ENCODE measurements around the gene KCP.

The KCP gene

GRCh38 chr7:128844777-128845311 lies 65.7 kb downstream of the KCP start:
- Histone ChIP-seq H3K9me3 (ENCODE audit: control insufficient read depth in 1 of 2, low read length in 2 of 2) (no peaks in the 10 kb centered on the region), H3K4me1 (ENCODE audit: control insufficient read depth in 1 of 2, insufficient read depth in 2 of 2, low read length in 2 of 2) (no peaks in the 10 kb centered on the region), H3K9ac (ENCODE audit: low read depth in 1 of 2, low read length in 2 of 2) (no peak overlapping the region), H3K36me3 (ENCODE audit: control insufficient read depth in 1 of 2, insufficient read depth in 2 of 2, low read length in 2 of 2) (no peaks in the 10 kb centered on the region), H3K4me3 (ENCODE audit: low read depth in 1 of 2, low read length in 2 of 2) (no peak overlapping the region), H3K27me3 (ENCODE audit: control insufficient read depth in 1 of 2, insufficient read depth in 2 of 2, low read length in 2 of 2) (no peaks in the 10 kb centered on the region), H3K27ac (ENCODE audit: low read depth, low read length) (no peak overlapping the region)

GRCh38 chr7:128843938-128844621 lies 66.4 kb downstream of the KCP start:
- no peak overlapping the region for H3K27ac ChIP-seq (ENCODE audit: low read depth, low read length)
- no peaks in the 10 kb centered on the region for H3K4me1 ChIP-seq (ENCODE audit: control insufficient read depth in 1 of 2, insufficient read depth in 2 of 2, low read length in 2 of 2)
- H3K4me3 ChIP-seq (ENCODE audit: low read depth in 1 of 2, low read length in 2 of 2) = no peak overlapping the region
- no peaks in the 10 kb centered on the region for H3K9me3 ChIP-seq (ENCODE audit: control insufficient read depth in 1 of 2, low read length in 2 of 2)
- H3K27me3 ChIP-seq (ENCODE audit: control insufficient read depth in 1 of 2, insufficient read depth in 2 of 2, low read length in 2 of 2) = no peaks in the 10 kb centered on the region
- no peak overlapping the region for H3K9ac ChIP-seq (ENCODE audit: low read depth in 1 of 2, low read length in 2 of 2)
- H3K36me3 ChIP-seq (ENCODE audit: control insufficient read depth in 1 of 2, insufficient read depth in 2 of 2, low read length in 2 of 2) = no peaks in the 10 kb centered on the region

GRCh38 chr7:128842674-128843641 lies 67.6 kb downstream of the KCP start:
- Histone ChIP-seq H3K9me3 (ENCODE audit: control insufficient read depth in 1 of 2, low read length in 2 of 2) (no peaks in the 10 kb centered on the region), H3K9ac (ENCODE audit: low read depth in 1 of 2, low read length in 2 of 2) (no peak overlapping the region), H3K4me1 (ENCODE audit: control insufficient read depth in 1 of 2, insufficient read depth in 2 of 2, low read length in 2 of 2) (no peaks in the 10 kb centered on the region), H3K4me3 (ENCODE audit: low read depth in 1 of 2, low read length in 2 of 2) (no peak overlapping the region), H3K27me3 (ENCODE audit: control insufficient read depth in 1 of 2, insufficient read depth in 2 of 2, low read length in 2 of 2) (no peaks in the 10 kb centered on the region), H3K27ac (ENCODE audit: low read depth, low read length) (no peak overlapping the region), H3K36me3 (ENCODE audit: control insufficient read depth in 1 of 2, insufficient read depth in 2 of 2, low read length in 2 of 2) (no peaks in the 10 kb centered on the region)

GRCh38 chr7:128841921-128842673 lies 68.4 kb downstream of the KCP start:
- Histone ChIP-seq H3K4me3 (ENCODE audit: low read depth in 1 of 2, low read length in 2 of 2) (no peak overlapping the region), H3K4me1 (ENCODE audit: control insufficient read depth in 1 of 2, insufficient read depth in 2 of 2, low read length in 2 of 2) (no peaks in the 10 kb centered on the region), H3K36me3 (ENCODE audit: control insufficient read depth in 1 of 2, insufficient read depth in 2 of 2, low read length in 2 of 2) (no peaks in the 10 kb centered on the region), H3K27ac (ENCODE audit: low read depth, low read length) (no peak overlapping the region), H3K9me3 (ENCODE audit: control insufficient read depth in 1 of 2, low read length in 2 of 2) (no peaks in the 10 kb centered on the region), H3K27me3 (ENCODE audit: control insufficient read depth in 1 of 2, insufficient read depth in 2 of 2, low read length in 2 of 2) (no peaks in the 10 kb centered on the region), H3K9ac (ENCODE audit: low read depth in 1 of 2, low read length in 2 of 2) (no peak overlapping the region)

GRCh38 chr7:128841171-128841690 lies 69.3 kb downstream of the KCP start:
- Histone ChIP-seq H3K4me3 (ENCODE audit: low read depth in 1 of 2, low read length in 2 of 2) (no peak overlapping the region), H3K36me3 (ENCODE audit: control insufficient read depth in 1 of 2, insufficient read depth in 2 of 2, low read length in 2 of 2) (no peaks in the 10 kb centered on the region), H3K4me1 (ENCODE audit: control insufficient read depth in 1 of 2, insufficient read depth in 2 of 2, low read length in 2 of 2) (no peaks in the 10 kb centered on the region), H3K9ac (ENCODE audit: low read depth in 1 of 2, low read length in 2 of 2) (no peak overlapping the region), H3K27me3 (ENCODE audit: control insufficient read depth in 1 of 2, insufficient read depth in 2 of 2, low read length in 2 of 2) (no peaks in the 10 kb centered on the region), H3K9me3 (ENCODE audit: control insufficient read depth in 1 of 2, low read length in 2 of 2) (no peaks in the 10 kb centered on the region), H3K27ac (ENCODE audit: low read depth, low read length) (no peak overlapping the region)

- Histone ChIP-seq H3K36me3 (ENCODE audit: control insufficient read depth in 1 of 2, insufficient read depth in 2 of 2, low read length in 2 of 2) (no peaks in the 10 kb centered on the region), H3K9ac (ENCODE audit: low read depth in 1 of 2, low read length in 2 of 2) (no peak overlapping the region), H3K9me3 (ENCODE audit: control insufficient read depth in 1 of 2, low read length in 2 of 2) (no peaks in the 10 kb centered on the region), H3K27ac (ENCODE audit: low read depth, low read length) (no peak overlapping the region), H3K27me3 (ENCODE audit: control insufficient read depth in 1 of 2, insufficient read depth in 2 of 2, low read length in 2 of 2) (no peaks in the 10 kb centered on the region), H3K4me3 (ENCODE audit: low read depth in 1 of 2, low read length in 2 of 2) (no peak overlapping the region), H3K4me1 (ENCODE audit: control insufficient read depth in 1 of 2, insufficient read depth in 2 of 2, low read length in 2 of 2) (no peaks in the 10 kb centered on the region)
These were observed 70.0 kb downstream of the KCP start for GRCh38 chr7:128840326-128841170.

- no peak overlapping the region for H3K27ac ChIP-seq (ENCODE audit: low read depth, low read length)
These were observed 70.7 kb downstream of the KCP start for GRCh38 chr7:128839751-128840177.

GRCh38 chr7:128838981-128839731 lies 71.4 kb downstream of the KCP start:
- no peaks in the 10 kb centered on the region for H3K27me3 ChIP-seq (ENCODE audit: control insufficient read depth in 1 of 2, insufficient read depth in 2 of 2, low read length in 2 of 2)
- no peaks in the 10 kb centered on the region for H3K4me1 ChIP-seq (ENCODE audit: control insufficient read depth in 1 of 2, insufficient read depth in 2 of 2, low read length in 2 of 2)
- H3K36me3 ChIP-seq (ENCODE audit: control insufficient read depth in 1 of 2, insufficient read depth in 2 of 2, low read length in 2 of 2) = no peaks in the 10 kb centered on the region
- no peak overlapping the region for H3K27ac ChIP-seq (ENCODE audit: low read depth, low read length)
- no peak overlapping the region for H3K9ac ChIP-seq (ENCODE audit: low read depth in 1 of 2, low read length in 2 of 2)
- H3K9me3 ChIP-seq (ENCODE audit: control insufficient read depth in 1 of 2, low read length in 2 of 2) = no peaks in the 10 kb centered on the region
- H3K4me3 ChIP-seq (ENCODE audit: low read depth in 1 of 2, low read length in 2 of 2) = no peak overlapping the region

More at GRCh38 chr7:128839751-128840177, 70.7 kb downstream of the KCP start:
- Histone ChIP-seq H3K36me3 (ENCODE audit: control insufficient read depth in 1 of 2, insufficient read depth in 2 of 2, low read length in 2 of 2) (no peaks in the 10 kb centered on the region), H3K27me3 (ENCODE audit: control insufficient read depth in 1 of 2, insufficient read depth in 2 of 2, low read length in 2 of 2) (no peaks in the 10 kb centered on the region), H3K4me3 (ENCODE audit: low read depth in 1 of 2, low read length in 2 of 2) (no peak overlapping the region), H3K9me3 (ENCODE audit: control insufficient read depth in 1 of 2, low read length in 2 of 2) (no peaks in the 10 kb centered on the region), H3K9ac (ENCODE audit: low read depth in 1 of 2, low read length in 2 of 2) (no peak overlapping the region), H3K4me1 (ENCODE audit: control insufficient read depth in 1 of 2, insufficient read depth in 2 of 2, low read length in 2 of 2) (no peaks in the 10 kb centered on the region)

All from duodenal mucosa (tissue), 2 donors.